Superior temporal gyrus (tissue), 1 donor: Measurements from ENCODE around the gene IGFL4.

Experiments
- DNase-seq: peaks from one replicate; pipeline ENCODE4 v3.0.0-alpha.2; 2016; ENCODE audit errors: extremely low spot score

The IGFL4 gene

GRCh38 chr19:45994998-45995714 is 45.6 kb downstream of the IGFL4 start, which contains the start of gene CCDC61:
Gene CCDC61, plus strand, starts transcription at chr19:45995467. Its CDS starts 7,552 bp downstream, at chr19:46003019.
- peak; percentile 100 for DNase-seq

DNA sequence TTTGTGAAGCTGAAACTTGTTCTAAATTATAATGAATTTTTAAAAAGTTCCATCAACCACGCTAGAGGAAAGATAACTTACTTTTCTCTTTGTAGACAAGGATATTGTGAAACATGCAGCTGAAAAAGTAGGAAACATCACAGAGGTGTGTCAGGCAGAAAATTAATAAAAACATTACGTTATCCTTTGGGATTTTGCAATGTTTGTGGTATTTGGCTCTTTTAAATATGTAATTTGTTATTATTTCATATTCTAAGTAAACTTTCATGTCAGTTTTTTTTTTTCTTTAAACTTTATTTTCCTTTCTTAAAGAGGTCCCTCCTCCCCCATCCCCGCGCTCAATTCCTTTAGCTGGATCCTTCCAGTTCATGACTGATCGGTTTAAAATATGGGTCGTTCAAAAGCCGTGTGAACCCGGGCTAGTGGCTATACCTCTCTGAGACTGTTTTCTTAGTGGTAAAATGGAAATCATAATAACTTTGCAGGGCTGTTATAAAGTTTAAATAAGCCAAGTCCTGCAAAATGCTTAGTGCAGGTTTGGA is 46.3 kb downstream of the IGFL4 start:
- DNase-seq = no peak

- DNase-seq = no peak
Measured at GRCh38 chr19:45990113-45990728, 50.6 kb downstream of the IGFL4 start.
